WI38 (cell line): Measurements from ENCODE around the gene RASL11B.

Experiments used
- H3K4me3 ChIP-seq: 2 replicates; pipeline ENCODE4 v1.5.1; 2011; ENCODE audit warnings: low read depth, mild to moderate bottlenecking, control low read depth, low read length
- CTCF ChIP-seq: IDR thresholded peaks from 2 replicates; pipeline ENCODE4 v1.5.1; 2012; ENCODE audit warnings: low read depth, mild to moderate bottlenecking, control low read depth, low read length

Gene RASL11B

GRCh38 chr4:52873191-52873590 lies 11.1 kb downstream of the RASL11B start:
- H3K4me3 ChIP-seq = no peak overlapping the region
- TF ChIP-seq CTCF = no peak

GRCh38 chr4:52873861-52874343 lies 11.8 kb downstream of the RASL11B start:
- no peak overlapping the region for H3K4me3 ChIP-seq
- TF ChIP-seq CTCF = no peak

GRCh38 chr4:52874948-52875347 lies 12.8 kb downstream of the RASL11B start:
- no peak overlapping the region for H3K4me3 ChIP-seq
- TF ChIP-seq CTCF = no peak

- TF ChIP-seq CTCF = no peak
- no peak overlapping the region for H3K4me3 ChIP-seq
Observed at GRCh38 chr4:52876069-52876468, 14.0 kb downstream of the RASL11B start.

GRCh38 chr4:52877036-52877435 lies 14.9 kb downstream of the RASL11B start:
- TF ChIP-seq CTCF = no peak
- no peak overlapping the region for H3K4me3 ChIP-seq

- no peak for TF ChIP-seq CTCF
Observed at GRCh38 chr4:52877694-52878093, 15.6 kb downstream of the RASL11B start.

GRCh38 chr4:52879471-52879870 lies 17.4 kb downstream of the RASL11B start:
- no peak overlapping the region for H3K4me3 ChIP-seq
- TF ChIP-seq CTCF = no peak

More at GRCh38 chr4:52877694-52878093, 15.6 kb downstream of the RASL11B start:
- H3K4me3 ChIP-seq = no peak overlapping the region
